NCI-H2029 treated with DMSO at 0.1 percent for 48 hours (cell line): ENCODE measurements around the gene KCNQ1.

Experiments
- DNase-seq: peaks from one replicate; lab custom pipeline; 2025; lab: John Stamatoyannopoulos, UW

KCNQ1 gene

DNA sequence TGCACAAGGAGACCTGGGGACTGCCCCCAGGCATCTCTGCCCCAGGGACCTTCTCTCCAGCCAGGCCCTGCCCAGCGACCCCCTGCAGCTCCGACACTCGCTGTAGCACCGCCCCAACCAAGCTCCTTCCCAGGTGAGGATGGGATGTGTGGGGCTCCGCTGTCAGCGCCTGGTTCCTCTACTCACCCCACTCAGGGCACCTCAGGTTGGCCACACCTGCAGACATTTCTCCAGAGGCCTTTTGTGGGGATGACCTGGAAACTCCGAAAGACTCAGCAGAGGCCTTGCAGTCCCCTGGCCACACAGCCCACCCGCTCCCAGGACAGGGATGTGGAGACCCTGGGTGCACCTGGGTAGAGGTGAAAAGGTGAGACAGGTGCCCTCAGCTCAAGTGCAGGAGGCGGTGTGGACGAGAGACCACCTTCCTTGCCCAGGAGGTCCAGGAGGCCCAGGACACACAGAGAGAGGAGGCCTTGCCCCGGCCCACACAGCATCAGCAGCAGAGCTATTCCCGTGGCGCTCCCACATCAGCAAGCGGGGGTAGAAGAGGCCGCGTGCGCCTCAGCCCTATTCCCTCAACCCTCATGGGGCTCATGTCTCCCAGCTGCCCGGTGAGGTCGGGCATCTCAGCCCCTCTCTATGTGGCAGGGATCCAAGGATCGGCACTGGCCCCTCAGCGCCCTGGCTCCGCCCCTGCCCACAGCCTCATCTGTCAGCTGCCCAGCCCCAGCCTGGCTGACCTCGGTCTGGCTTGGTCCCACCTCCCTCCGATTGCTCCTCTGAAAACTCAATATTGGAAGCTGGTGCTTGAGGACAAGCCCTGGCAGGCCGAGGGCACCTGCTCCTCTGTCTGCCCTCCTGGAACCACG lies 21.4 kb upstream of the KCNQ1 start:
- DNase-seq, result no peak

GRCh38 chr11:2424811-2425495 lies 19.9 kb upstream of the KCNQ1 start:
- DNase-seq, result no peak

DNA sequence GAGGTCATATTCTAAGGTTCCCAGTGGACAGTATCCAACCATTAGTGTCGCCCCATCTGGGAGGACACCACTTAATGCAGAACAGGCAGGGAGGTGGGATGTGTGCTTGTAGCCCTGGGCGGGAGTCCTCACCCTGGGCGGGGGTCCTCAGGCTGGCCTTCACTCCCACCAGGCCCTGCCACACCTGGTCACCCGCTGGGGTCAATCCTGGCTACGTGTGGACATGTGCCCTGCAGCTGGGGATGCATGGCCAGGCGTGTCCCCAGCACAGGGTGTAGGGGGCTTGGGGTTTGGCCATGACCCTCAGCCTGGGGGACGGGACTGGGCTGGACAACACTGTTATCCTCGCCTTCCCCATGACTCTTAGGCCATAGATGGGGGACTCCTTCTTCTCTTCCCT lies 19.3 kb upstream of the KCNQ1 start:
- DNase-seq, result no peak

DNA sequence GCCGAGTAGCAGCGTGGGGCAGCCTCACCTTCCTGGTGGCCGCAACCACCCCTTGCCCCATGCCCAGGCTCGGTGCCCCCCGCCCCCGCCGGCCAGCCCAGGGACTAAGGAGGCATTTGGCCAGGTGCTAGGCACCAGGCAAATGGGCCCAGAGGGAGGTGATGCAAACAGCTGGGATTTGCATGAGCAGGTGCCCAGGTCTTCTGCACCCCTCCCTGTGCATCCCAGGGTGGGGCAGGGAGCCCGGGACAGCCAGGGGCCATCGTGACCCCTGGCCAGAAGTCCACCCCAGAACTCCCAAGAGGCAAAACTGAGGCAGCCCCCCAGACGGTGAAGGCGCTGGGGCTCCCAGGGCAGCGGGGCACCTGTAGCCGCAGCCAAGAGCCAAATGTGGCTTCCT lies 18.6 kb upstream of the KCNQ1 start:
- no peak for DNase-seq

- DNase-seq, result no peak
Observed at GRCh38 chr11:2426826-2427521, 17.8 kb upstream of the KCNQ1 start.

DNA sequence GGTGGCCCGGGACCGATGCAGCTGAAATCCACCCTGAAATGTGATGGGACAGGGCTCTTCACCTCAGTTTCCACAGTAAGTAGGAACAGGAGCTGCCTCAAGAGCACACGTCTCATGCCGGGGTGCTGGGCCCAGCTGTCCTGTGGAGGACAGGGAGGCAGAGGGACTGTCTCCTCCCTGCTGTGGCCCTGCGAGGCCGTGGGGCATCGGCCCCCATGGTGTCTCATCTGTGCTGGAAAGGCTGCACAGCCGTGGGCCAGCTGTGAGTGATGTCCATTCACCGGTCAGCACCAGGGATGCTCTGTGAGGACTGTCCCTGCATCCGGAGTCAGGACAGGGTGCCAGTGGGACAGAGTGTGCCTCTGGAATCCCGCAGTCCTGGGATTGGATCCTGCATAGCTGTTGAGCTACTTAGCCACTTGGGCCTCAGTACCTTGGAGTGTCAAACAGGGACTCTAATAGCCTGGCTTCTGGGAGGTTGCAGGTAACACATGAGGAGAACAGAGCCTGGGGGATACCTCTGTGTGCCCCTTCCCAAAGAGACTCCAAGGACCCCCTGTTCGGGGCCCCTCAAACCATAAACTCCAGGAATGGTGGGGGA lies 17.0 kb upstream of the KCNQ1 start:
- no peak for DNase-seq

DNA sequence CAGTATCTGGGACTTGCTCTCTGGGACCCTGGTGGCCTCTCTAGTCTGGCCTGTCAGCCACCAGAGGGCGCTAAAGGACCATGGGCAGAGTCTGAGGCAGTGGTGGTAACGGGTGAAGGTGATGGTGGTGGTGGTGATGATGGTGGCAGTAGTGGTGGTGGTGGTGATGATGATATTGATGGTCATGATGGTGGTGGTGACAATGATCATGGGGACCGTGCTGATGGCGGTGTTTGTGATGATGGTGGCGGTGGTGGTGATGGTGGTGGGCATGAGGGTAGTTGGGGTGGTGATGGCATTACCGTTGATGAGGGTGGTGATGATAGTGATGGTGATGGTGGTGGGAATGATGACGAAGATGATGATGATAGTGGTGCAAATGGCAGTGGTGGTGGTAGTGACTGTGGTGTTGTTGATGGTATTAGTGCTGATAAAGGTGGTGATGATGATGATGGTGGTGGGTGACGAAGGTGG lies 16.4 kb upstream of the KCNQ1 start:
- peak; percentile 12 for DNase-seq

GRCh38 chr11:2431395-2431794 lies 13.4 kb upstream of the KCNQ1 start:
- DNase-seq, result no peak

DNA sequence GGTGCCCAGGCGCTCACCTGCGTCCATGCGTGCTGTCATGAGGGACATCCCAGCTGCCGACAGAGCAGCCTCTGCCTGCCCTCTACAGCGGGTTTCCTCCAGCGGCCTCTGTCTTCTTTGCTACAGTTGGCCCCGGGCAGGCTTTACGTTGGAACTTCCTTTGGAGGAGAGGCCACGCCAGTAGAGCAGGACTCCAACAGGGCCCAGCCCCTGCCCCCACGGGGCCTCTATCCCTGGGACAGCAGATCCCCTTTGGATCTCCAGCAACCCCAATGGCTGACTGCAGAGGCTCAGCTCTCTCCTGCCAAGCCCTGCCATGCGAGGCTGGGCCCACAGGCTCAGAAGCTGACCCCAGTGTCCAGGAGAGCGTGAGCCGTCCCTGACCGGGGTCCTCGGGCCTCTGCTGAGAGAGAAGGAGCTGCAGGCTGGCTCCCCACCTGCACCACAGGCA lies 12.6 kb upstream of the KCNQ1 start:
- no peak for DNase-seq

DNA sequence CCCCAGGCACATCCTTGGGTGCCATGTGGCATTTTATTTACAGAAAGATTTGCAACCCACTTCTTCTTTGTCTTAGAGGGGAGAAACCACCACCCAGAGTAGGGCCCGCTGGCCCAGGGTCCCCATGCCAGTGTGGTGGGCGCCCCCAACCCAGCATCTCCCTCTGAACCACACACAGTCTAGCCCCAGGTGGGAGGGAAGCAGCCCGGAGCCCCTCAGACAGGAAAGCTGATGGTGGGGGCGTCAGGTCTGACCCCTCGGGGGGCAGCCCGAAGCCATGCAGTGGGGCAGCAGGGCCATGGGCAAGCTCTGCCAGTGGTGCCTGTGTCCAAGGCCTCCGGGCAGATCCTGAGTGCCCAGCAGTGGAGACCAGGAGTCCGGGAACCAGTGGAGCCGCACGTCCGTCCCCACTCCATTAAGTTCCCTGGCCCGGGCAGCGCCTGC lies 12.2 kb upstream of the KCNQ1 start:
- no peak for DNase-seq

GRCh38 chr11:2433106-2433925 lies 11.5 kb upstream of the KCNQ1 start:
- DNase-seq, result no peak

DNA sequence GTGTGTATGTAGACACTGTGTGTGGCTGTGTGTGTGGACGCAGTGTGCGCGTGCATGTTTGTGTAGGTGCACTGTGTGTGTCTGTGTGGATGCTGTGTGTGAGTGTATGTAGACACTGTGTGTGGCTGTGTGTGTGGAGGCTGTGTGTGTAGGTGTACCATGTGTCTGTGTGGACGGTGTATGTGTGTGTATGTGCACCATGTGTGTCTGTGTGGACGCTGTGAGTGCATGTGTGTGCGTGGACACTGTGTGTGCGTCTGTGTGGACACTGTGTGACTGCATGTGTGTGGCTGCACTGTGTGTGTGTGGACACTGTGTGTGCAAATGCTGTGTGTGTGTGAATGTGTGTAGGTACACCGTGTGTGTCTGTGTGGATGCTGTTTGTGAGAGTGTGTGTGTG lies 10.8 kb upstream of the KCNQ1 start:
- DNase-seq, result no peak

- DNase-seq, result no peak
Observed at GRCh38 chr11:2434506-2435255, 10.1 kb upstream of the KCNQ1 start.

- DNase-seq, result no peak
Observed at GRCh38 chr11:2435288-2436012, 9.4 kb upstream of the KCNQ1 start.

- no peak for DNase-seq
Observed at GRCh38 chr11:2436013-2436520, 8.7 kb upstream of the KCNQ1 start.

GRCh38 chr11:2436521-2437031 lies 8.2 kb upstream of the KCNQ1 start:
- DNase-seq, result no peak

DNA sequence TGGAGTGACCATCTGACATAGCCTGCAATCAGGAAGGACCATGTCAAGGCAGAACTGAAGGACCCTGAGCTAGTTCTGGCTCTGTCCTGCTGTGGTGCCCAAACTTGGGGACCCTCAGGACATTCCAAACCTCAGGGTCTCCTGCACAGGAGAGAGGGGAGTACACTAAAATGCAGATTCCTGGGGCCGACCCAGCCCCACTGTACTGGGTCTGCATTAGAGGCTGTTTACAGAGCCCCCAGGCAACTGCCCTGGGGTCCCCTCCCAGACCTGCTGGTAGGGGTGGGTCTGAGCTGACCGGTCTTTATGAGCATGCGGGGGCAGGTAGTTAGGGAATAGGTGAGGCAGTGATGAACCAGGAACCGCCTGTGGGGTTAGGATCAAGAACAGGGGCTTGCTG lies 7.3 kb upstream of the KCNQ1 start:
- no peak for DNase-seq

GRCh38 chr11:2439820-2440219 lies 5.0 kb upstream of the KCNQ1 start:
- no peak for DNase-seq

DNA sequence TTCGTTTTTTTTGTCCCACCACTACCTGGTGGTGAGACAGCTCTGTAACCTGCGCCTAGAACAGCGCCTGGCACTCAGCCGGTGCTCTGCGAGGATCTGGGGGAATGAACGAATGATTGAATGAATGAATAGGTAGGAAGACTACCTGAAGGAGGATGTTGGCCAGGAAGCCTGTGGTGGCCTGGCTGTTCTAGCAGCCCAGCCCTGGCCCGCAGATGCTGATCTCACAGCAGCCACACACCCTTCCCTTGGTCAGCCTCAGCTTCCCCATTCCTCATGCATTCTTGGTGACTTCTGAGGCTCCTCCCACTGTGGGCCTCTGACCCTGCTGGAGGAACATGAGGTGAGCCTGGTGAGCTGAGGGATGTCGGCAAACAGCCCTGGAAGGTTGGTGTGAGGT lies 4.2 kb upstream of the KCNQ1 start:
- no peak for DNase-seq
